CD4-positive, alpha-beta T cell treated with Interleukin-6 at 100 ng/mL for 8 hours (primary cell): ENCODE data around the gene ANGPTL2.
"Not testable (repeated sequence)": the region's sequence is repeated elsewhere in the genome, so short reads cannot be mapped to it uniquely, and the experiment has no call there.

Source experiments
- DNase-seq: peaks from one replicate; pipeline ENCODE4 v3.0.0-alpha.2; 2020; ENCODE audit warnings: mixed read lengths, low spot score

Gene ANGPTL2

GRCh38 chr9:127122176-127123063 is at the start of gene ANGPTL2:
ANGPTL2 (minus strand) TSS chr9:127122635; CDS start chr9:127108731, 13,904 bp downstream.
- no peak for DNase-seq

- not testable (repeated sequence) for DNase-seq
Measured at GRCh38 chr9:127171348-127171747, 48.9 kb upstream of the ANGPTL2 start.

GRCh38 chr9:127170652-127171051 is 48.2 kb upstream of the ANGPTL2 start:
- no peak for DNase-seq

GRCh38 chr9:127170103-127170502 is 47.7 kb upstream of the ANGPTL2 start:
- DNase-seq: no peak

GRCh38 chr9:127169575-127169883 is 47.1 kb upstream of the ANGPTL2 start:
- no peak for DNase-seq

GRCh38 chr9:127168756-127169574 is 46.5 kb upstream of the ANGPTL2 start:
- DNase-seq: no peak

- no peak for DNase-seq
Measured at GRCh38 chr9:127167560-127168326, 45.3 kb upstream of the ANGPTL2 start.

GRCh38 chr9:127166651-127167524 is 44.5 kb upstream of the ANGPTL2 start:
- DNase-seq: no peak

GRCh38 chr9:127166111-127166510 is 43.7 kb upstream of the ANGPTL2 start:
- no peak for DNase-seq

- no peak for DNase-seq
Measured at GRCh38 chr9:127165116-127165515, 42.7 kb upstream of the ANGPTL2 start.

- DNase-seq: no peak
Measured at GRCh38 chr9:127163409-127163808, 41.0 kb upstream of the ANGPTL2 start.

GRCh38 chr9:127162864-127163365 is 40.5 kb upstream of the ANGPTL2 start:
- DNase-seq: no peak

- DNase-seq: no peak
Measured at GRCh38 chr9:127162046-127162863, 39.8 kb upstream of the ANGPTL2 start.

GRCh38 chr9:127161081-127161624 is 38.7 kb upstream of the ANGPTL2 start:
- no peak for DNase-seq

GRCh38 chr9:127159949-127160610 is 37.6 kb upstream of the ANGPTL2 start:
- DNase-seq: no peak

- no peak for DNase-seq
Measured at GRCh38 chr9:127159325-127159801, 36.9 kb upstream of the ANGPTL2 start.

- DNase-seq: no peak
Measured at GRCh38 chr9:127158786-127159324, 36.4 kb upstream of the ANGPTL2 start.

GRCh38 chr9:127155314-127155960 is 33.0 kb upstream of the ANGPTL2 start:
- no peak for DNase-seq
